HG03442 (cell line): ENCODE data around the gene MRPL43.

Experiments used
- ATAC-seq: cut with Tn5 transposase; IDR thresholded peaks from one replicate; pipeline ENCODE4 v1.9.1; 2021; ENCODE audit warnings: mild to moderate bottlenecking, moderate library complexity; ENCODE audit not compliant: unreplicated experiment

The MRPL43 gene

DNA sequence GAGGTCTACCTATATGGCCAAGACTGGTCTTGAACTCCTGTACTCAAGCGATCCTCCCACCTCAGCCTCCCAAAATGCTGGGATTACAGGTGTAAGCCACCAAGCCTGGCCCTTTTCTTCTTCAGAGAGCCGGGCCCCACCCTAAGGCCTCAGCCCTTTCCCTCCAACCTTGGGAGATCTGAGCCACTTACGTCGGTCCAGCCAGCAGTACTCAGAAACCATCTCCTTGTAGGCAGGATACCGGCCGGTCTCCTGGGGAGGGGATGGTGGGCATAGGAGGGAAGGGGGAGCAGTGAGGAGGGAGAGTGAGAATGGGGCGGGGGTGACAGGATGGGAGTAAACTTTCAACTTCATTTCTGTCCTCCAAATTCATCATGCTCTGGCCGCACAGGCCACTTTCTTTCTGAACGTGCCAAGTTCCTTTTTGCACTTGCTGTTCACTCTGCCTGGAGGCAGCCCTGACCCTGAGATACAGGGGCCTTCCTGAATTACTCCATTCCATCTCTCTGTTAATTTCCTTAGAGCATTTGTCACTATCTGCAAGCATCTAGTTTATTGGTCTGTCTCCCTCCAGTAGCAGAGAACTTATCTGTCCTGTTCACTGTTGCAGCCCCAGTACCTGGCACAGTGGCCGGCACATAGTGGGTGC lies 33.3 kb upstream of the MRPL43 start:
- ATAC-seq, result no peak

DNA sequence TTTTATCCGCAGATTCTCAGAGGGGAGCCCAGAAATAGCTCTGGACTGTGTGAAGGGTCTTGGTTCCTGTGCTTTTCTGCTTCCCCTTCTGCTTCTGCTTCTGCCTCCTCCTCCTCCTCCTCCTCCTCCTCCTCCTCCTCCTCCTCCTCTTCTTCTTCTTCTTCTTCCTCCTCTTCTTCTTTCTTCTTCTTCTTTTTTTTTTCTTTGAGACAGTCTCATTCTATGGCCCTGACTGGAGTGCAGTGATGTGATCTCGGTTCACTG lies 32.1 kb upstream of the MRPL43 start:
- ATAC-seq, result no peak

DNA sequence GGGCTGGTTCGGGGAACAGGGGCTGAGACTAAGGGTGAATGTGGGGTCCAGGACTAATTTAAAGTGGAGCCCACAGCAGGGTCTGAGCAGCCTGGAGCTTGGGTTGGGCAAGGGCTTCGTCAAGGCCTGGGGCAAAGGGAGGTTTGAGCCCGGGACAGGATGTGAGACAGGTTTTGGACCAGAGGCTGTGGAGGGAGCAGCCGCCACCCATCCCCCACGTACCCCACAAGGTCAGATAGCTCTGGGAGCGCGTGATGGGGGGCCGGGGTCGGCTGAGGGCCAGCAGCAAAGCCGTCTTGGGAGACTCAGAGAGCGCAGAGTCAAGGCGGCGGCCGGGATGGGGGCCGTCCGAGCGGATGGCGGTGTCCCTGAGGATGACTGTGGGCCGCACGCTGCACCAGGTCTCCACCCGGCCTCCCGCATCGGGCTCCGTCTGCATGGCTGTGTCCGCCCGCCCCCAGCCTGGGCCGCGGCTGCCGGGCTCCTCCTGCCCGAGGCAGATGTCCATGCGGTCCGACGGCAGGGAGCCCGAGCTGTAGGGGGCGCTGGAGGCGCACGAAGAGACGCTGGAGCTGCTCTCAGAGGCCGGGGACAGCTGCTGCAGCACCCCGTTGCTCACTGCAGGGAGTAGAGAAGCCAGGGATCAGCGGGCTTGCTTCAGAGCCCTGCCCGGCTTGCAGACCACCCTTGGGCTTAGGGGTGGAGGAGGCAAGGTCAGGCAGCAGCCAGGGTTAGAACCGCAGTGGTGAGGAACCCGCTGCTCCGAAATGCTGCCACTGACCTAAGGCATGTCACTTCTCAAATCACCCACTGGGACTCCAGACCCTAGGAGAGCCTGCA lies 31.5 kb upstream of the MRPL43 start:
- no peak for ATAC-seq

DNA sequence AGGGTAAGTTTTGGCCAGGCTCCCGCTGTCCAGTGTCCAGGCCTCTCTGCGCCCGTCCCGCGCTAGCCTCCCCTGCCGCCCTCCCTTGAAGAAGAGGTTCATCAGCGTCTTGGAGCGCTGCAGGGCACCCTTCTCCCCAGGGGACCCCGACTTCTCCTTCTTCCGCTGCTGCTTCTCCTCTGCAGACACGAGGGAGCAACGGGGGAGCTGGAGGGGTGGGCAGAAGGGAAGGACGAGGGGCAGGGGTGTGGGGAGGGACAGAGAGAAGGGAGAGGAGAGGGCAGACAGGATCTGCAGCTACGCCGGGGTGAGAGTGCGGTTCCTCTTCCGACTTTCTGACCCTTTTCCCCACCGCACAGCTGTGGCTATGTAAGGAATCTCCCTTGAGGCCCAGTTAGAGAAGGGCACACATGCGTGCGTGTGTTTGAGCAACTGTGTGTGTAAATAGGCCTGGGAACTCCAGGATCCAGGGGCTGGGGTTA lies 30.9 kb upstream of the MRPL43 start:
- no peak for ATAC-seq

DNA sequence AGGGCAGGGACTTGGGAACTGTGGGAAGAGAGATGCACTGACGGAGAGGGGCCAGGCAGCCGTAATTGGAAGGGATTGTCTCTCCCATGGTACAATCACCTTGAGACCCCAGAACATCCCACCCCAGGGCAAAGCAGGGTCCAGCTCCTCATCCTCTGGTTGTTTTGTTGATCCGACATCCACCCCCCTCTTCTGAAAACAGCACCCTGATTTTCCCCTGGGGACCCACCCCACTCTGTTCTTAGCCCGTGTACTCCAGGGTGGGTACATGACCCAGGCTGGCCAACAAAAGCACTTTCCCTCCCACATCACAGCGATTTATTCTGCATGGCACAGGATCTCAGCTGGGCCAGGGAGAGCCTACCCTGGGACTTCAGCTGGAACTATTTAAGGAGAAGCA lies 29.5 kb upstream of the MRPL43 start:
- ATAC-seq, result no peak

DNA sequence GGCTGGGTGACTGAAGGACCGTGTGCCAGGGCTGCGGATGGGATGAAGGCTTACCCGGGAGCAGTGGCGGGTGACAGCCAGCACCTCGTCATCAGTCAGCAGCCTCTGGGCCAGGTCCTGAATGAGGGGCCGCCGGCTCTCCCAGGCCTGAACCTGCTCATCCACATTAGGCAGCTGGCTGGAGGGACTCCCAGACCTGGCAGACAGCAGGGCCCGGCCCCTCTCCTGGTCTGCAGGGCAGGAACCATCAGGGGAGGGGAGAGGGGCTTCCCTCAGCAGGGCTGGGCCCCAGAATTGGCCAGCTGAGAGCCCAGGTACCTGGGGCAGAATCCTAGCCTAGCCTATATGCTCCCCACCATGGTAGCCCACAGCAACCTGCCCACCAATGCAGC lies 28.3 kb upstream of the MRPL43 start:
- no peak for ATAC-seq

DNA sequence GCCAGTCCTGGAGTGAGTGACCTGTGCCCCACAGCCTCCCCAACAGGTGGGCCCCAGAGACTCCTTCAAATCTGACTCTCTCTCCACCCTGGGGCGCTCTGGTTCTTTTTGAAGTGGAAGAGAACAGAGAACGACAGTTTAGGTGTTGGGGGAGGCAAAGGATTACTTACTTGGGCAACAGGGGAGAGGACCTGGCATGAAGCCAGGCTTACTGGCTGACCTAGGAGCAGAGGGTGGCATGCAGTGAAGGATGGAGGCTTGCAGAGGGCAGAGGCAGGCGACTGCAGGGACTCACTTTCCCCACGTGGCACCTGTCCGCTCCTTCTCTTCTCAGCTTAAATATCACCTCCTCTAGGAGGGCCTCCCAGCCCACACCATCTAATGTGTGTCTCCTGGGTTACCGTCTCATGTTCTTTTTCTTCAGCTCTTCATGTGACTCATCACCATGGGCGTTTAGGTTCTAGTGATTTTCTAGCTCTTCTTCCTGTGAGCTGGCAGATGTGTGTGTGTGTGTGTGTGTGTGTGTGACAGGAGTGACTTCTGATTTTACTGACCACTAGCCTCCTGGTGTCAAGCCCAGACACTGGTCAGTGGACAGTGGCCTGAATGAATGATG lies 27.8 kb upstream of the MRPL43 start:
- ATAC-seq, result no peak

DNA sequence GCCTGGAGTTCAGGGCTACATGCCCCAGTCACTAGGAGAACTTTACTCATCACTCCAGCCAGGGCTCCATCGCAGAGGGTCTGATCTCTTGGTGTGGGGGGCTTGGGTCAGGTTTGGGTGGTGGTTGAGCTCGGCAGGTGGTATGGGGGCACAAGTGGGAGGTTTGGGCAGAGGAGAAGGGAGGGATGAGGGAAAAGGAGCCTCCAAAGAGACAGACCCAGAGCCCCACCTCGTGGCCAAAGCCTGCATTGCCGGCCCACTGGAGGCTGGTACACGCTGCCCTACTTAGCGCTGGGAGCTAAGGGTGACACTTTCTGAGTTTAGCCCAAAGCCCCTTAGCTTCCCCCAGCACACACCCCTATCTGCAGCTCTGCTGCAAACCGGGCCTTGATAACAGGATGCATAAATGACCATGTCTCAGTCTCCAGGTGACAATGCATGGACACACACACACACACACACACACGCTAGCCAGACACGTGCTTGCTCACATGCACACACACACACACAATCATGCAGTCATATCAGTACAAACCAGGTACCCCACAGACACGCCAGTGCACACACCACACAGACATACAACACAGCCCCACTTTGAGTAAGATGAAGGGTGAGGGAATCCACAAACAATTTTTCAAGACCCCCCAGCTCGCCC lies 27.1 kb upstream of the MRPL43 start:
- ATAC-seq, result no peak

DNA sequence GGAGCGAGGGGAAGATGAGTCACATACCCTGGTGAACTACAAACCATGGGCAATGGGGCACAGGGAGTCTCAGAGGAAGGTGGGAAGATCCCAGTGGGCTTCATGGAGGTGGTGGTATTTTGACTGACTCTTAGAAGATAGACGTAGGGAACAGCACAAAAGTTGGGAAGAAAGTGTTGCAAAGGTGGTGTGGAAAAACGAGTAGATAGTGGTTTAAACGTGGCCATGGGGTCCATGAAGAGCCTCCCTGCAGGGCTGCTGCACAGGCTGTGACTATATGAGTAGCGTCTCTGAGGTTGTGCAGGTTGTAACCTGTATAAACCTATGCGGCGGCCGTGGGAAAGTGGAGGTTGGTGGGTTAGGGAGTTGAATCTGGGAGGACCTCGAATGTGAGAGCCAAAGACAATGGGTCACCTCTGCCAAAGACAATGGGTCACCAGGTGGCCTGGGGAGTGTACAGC lies 26.1 kb upstream of the MRPL43 start:
- no peak for ATAC-seq

DNA sequence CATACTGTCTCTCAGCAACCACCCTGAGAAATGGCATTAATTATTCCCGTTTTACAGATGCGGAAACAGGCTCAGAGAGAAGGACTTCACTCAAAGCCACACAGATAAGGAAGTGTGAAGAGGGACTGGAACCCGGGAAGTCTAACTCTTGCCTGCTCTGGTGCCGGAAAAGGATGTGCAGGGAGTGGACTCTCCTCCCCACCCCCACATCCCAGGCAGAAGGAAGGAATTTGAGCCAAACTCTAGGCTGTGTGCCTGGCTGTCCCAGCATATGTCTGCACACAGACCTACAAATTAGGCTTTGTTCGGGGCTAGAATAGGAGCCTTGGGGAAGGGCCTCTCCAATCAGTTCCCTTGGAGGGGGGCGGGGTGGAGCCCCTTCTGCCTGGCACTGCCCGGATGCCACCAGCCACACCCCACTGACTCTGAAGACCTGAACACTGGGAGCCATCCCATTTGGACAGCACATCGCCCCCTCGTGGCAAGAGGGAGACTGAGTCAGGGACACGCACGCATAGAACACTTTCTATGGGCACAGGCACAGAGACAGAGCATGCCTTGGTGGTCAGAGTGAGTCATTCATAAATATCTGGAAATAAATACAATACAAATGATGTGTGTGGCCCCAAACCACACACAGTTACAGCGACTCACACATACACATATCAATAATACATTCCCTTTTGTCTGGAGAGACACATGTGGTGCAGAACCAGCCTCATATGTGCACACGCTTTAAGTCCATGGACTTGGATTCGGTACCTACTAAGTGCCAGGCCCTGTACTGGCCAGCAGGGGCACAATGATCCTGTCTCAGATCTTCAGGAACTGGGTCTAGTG lies 25.4 kb upstream of the MRPL43 start:
- peak; percentile 86 for ATAC-seq

DNA sequence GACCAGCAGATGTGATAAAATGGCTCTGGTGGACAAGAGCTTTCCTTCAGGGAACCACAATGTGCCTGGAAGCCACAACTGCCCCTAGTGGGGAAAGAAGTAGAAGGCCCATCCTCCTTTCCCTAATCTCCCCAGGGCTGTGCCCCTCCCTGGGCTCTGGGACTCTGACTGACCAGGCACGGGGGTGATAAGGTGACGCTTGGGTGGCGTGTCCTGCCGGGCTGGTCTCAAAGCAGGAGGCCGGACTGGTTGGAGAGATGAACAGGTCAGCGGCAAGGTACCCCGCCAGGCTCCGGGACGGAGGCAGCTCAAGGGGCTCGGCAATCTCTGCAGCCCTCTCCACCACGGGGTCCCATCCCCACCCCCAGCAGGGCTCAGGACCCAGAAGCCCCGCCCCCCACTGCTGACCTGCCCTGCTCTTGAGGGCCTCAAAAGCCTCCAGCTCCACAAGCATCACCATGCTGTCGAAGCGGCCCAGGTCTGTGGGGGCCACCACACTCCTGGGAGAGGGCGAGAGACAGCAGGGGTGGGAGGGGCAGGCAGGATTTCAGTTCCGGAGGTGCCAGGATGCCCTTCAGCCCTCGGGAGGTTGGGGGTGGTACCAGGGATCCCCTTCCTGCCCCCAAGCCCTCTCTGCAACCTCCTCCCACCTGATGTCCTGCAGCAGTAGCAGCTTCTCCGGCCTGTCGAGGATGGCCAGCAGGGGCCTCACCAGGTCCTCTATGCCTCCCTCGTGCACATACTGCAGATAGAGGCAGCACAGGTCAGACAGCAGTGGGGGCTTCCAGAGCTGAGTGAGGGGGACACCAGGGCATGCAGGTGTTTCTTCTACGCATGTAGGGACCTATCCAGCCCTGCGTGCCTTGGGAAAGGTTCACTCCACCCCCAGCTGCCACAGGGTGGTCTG lies 24.5 kb upstream of the MRPL43 start:
- no peak for ATAC-seq

DNA sequence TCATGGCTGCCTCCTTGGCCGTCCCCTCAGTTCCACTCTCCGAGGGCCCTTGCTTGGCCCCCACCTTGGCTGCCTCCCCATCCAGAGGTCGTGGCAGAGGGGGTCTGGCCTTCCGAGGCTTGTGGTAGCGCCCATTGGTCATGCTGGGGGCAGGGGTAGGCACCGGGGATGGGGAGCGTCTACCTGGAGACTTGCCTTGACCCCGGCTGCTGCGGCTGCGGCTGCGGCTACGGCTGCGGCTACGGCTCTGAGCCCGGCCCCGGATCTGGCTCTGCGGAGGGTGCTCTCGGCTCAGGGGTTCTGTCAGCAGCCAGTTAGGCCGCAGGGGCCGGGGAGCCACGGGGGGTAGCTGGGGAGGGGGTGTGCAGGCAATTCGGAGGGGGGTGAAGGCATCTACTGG lies 23.0 kb upstream of the MRPL43 start:
- ATAC-seq, result no peak

DNA sequence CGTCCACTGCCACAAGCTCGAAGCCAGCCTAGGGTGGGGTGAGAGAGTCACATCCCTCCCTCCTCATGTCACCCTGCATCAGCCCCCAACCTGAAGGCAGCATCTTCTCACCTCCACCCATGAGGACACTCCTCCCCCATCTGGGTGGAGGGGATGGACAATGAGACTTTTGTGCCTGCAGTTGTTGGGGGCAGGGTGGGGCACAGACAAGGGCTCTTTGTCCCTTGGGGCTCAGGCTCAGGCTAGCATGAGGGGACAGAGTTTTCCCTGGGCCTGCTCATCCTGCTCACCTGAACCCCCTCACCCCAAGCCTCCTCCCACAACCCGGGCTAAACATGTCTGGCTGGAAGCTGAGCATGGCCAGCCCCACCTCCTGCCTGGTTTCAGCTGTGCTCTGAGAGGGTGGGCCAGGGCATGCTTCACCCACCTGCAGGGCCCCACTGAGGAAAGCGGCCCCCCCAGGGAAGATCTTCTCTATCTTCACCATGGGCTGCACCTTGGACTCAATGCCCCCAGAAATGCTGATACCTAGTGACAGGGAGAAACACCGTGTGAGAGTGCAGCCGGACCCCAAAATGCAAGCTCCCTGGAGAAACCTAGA lies 21.6 kb upstream of the MRPL43 start:
- no peak for ATAC-seq

DNA sequence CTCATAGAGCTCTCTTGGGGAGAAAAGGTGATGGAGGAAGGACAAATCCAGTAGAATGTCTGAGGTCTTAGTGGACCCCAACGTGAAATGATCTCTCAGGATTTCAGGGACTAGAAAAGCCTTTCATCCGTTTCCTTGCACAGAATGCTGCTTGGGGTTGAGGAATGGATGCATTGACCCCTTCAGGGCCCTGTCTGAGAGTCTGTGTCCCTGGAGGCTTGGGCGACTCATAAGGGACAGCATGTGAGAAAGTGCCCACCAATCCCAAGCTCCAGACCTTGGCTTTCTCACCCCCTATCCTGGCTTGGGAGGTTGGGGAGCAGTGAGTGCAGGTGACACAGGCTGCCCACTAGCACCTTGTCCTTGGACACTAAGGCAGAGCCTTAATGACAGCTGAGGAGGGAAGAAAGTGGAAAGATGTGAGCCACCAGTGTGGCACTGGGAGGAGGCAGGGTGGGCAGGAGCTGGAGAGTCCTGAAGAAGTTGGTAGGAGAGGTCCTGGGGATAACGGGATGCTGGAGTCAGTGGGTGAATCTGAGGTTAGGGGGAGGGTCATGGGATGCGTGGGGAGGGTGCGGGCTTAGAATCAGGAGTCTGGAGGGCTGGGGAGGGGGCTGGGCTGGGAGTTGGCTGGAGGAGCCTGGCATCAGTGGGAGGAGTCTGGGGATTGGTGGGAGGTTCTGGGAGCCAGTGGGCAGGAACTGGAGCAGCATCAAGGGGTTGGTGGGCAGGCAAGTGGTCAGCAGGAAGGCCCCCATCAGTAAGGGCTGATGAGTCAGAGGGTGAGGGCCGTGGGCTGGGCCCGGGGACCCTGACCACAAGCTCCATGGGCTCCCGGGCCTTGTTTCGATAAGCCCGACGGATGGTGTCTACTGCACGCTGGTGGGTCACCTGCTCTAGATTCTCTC lies 20.9 kb upstream of the MRPL43 start:
- ATAC-seq, result no peak

DNA sequence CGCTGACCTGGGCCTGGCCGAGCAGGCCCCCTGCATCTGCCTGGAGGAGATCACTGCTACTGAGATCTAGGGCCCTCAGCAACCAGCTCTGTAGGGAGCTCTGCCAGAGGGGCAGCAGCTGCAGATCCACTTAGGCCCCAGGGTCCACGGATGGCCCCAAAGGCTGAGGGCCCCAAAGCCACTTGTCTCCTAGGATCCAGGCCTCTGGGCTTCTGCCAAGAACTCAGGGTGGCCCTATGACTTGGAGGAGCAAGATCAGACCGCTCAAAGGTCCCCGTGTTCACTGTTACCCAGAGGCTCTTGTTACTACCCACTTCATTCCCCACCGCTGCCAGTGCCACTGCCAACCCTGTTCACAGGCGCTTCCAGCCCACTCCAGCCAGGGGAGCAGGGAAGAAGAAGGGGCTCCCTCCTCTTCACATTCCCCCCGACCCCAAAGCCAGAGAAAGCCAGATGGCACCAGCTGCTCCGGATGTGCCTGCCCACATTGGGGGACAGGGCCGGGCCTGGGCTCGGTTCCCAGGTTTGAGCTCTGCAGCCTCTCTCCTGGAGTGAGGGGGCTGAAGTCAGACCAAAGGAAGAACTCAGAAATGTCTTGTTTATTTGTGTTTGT lies 19.9 kb upstream of the MRPL43 start:
- no peak for ATAC-seq

DNA sequence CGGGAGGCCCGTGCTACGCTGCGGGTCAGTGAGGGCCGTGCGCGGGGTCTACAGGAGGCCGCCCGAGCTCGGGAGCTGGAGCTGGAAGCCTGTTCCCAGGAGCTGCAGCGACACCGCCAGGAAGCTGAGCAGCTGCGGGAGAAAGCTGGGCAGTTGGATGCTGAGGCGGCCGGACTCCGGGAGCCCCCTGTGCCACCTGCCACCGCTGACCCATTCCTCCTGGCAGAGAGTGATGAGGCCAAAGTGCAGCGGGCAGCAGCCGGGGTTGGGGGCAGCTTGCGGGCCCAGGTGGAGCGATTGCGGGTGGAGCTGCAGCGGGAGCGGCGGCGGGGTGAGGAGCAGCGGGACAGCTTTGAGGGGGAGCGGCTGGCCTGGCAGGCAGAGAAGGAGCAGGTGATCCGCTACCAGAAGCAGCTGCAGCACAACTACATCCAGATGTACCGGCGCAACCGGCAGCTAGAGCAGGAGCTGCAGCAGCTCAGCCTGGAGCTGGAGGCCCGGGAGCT lies 19.3 kb upstream of the MRPL43 start:
- ATAC-seq, result no peak

DNA sequence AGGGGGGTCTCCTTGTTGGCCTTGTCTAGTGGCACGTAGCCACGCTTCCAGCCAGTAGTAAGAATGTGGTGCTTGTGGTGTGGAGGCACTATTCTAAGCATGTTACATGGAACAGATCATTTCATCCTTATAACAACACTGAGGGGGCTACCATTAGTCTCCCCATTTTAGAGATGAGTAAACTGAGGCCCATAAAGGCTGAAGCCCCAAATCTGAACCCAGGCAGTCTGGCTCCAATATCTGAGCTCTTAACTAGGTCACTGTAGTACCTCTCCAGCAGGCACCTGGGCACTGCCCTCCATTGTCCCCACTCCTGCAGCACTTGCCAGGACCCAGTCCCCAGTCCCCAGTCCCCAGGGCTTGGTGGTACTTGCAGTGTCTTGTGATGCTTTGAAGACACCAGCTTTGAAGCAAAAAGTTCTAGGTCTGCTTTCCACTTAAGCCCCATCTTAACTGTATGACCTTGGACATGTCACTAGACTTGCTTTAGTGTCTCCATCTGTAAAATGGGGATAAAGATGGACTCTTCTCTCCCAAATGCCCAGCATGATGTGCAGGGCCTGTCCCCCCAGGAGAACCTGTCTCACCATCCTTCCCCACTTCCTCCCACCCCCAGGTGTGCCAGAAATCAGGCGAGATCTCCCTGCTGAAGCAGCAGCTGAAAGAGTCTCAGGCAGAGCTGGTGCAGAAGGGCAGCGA lies 18.7 kb upstream of the MRPL43 start:
- no peak for ATAC-seq
